Stimulated activated naive B cell treated with anti-CD40 and anti-IgM and Interleukin-4, amounts not matched to agents 10 μg/mL and 1 μg/mL and 100 μg/mL, for 72 hours (primary cell): ENCODE results near the gene CCDC157.
"Not testable (repeated sequence)": the region's sequence is repeated elsewhere in the genome, so short reads cannot be mapped to it uniquely, and the experiment has no call there.

ENCODE experiments used
- ATAC-seq, 2 donors: fragments of 150-1000 bp; cut with Tn5 transposase; replicated peaks; 2 replicates each; pipeline ENCODE4 v1.10.0; 2021; ENCODE audit warnings: moderate library complexity in 1 of 2
- DNase-seq: peaks from one replicate; pipeline ENCODE4 v3.0.0; 2021
- H3K27ac Mint-ChIP-seq: one replicate; pipeline ENCODE4 v1.8.0; 2022; ENCODE audit warnings: mild to moderate bottlenecking, mixed read lengths
- H3K27me3 Mint-ChIP-seq, 2 donors: one replicate each; pipeline ENCODE4 v1.8.0; 2022; ENCODE audit warnings: mixed read lengths in 2 of 2
- H3K36me3 Mint-ChIP-seq, 2 donors: one replicate each; pipeline ENCODE4 v1.8.0; 2022; ENCODE audit warnings: mixed read lengths in 2 of 2, mild to moderate bottlenecking in 1 of 2
- H3K4me1 Mint-ChIP-seq, 2 donors: one replicate each; pipeline ENCODE4 v1.8.0; 2022; ENCODE audit warnings: mixed read lengths in 2 of 2, mild to moderate bottlenecking in 1 of 2
- H3K4me3 Mint-ChIP-seq, 2 donors: one replicate each; pipeline ENCODE4 v1.8.0; 2022; ENCODE audit warnings: mild to moderate bottlenecking in 2 of 2, mixed read lengths in 2 of 2, moderate library complexity in 1 of 2
- H3K9me3 Mint-ChIP-seq, 2 donors: one replicate each; pipeline ENCODE4 v1.8.0; 2022; ENCODE audit warnings: mixed read lengths in 2 of 2, mild to moderate bottlenecking in 1 of 2

CCDC157 gene

DNA sequence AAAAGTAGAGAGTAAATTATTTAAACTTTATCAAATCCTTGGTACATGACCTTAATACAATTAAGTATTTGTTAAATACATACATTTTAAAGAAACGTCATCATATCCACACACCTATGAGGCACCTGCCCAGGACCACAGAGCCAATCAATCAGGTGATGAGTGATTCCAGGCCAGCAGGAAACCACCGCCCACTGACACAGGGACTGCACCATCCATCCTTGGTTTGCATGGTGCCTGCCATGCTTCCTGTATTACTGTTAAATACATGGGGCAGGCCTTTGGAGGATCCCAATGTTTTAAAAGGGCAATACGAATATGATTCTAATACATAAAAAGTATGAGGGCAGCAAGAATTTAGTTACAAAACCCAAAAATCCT is 23.1 kb upstream of the CCDC157 start:
- ATAC-seq (no peak), DNase-seq (no peak)
- Mint-ChIP-seq H3K27me3 (no peaks in the 10 kb centered on the region), H3K9me3 (no peaks in the 10 kb centered on the region), H3K4me1 (peaks cover 21 to 37% of the 10 kb centered on the region in 2 donors), H3K4me3 (no peak overlapping the region), H3K27ac (peak overlapping the region; percentile 78), H3K36me3 (peaks cover 53 to 68% of the 10 kb centered on the region in 2 donors)

DNA sequence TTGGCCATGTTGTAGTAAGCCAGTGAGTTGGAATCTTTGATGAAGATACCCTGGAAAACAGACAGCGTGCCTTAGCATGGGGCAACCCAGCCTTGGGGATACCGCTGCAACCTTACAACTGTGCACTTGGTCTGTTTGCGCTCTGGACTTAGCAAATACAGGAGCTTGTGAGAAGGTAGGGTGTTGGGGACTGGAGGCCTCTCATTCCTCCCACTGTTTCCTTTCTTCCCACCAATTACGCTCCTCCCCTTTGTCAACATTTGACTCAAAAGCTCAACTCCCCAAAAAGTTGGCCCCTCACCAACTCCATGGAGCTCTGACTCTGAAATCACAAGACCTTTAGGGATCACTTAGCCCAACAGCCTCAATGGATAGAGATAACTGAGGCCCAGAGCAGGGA is 22.2 kb upstream of the CCDC157 start:
- Mint-ChIP-seq H3K27ac (peak overlapping the region; percentile 89), H3K4me1 (peaks cover 21 to 37% of the 10 kb centered on the region in 2 donors), H3K36me3 (peaks cover 61 to 78% of the 10 kb centered on the region in 2 donors), H3K27me3 (no peaks in the 10 kb centered on the region), H3K4me3 (no peak overlapping the region), H3K9me3 (no peaks in the 10 kb centered on the region)
- DNase-seq (no peak), ATAC-seq (no peak)

DNA sequence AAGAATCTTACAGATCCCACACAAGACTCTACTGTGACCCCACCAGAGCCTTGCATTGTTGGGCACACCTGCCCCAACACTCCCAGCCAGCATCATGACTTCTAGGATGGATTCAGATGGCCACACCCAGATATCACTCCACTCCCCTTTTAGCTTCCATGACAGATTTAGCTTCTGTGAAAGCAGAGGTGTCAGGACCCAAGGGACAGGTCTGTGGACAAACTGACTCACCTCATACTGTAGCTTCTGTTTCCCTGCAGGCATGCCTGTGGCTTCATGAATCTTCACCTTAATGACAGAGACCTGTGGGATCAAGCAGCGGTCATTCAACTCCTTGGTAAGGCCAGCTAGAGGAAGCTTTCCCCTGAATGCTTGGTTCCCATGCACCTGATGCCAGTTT is 21.6 kb upstream of the CCDC157 start:
- DNase-seq (peak; percentile 27), ATAC-seq (peak; percentile 77 to 88)
- Mint-ChIP-seq H3K27me3 (no peaks in the 10 kb centered on the region), H3K4me1 (peaks cover 21 to 37% of the 10 kb centered on the region in 2 donors), H3K27ac (peak overlapping the region; percentile 75), H3K9me3 (no peaks in the 10 kb centered on the region), H3K36me3 (peaks cover 62 to 76% of the 10 kb centered on the region in 2 donors), H3K4me3 (no peak overlapping the region)

DNA sequence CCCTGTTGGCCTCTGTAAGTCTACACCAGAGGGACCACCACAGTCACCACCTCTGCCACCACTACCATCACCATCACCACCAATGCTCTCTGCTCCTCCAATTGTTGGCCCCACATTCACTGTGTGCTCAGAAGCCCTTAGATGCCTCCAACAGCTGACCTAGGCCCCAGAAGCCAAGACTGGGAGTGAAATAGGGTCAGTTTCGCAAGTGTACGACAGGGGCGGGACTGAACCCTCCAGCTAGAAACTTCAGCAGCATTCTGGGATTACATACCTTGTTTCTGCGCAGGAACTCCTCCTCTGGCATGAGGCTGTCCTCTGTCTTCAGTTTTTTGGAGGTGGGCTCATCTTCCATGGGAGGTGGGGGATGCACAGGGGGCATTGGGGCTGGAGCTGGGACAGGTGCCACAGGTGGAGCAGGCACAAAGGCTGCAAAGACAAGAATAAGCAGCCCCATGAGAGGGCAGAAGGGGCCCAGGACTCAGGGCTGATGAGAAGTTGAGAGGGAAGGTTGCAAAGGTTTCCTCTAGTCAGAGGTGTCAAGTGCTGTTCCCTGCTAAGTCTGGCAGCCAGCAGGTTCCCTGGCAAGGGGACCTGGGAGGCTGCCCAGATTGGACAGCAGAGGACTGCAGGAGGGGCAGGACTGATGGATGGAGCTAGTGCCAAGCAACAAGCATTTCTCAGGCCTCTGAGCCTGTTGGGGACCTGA is 19.9 kb upstream of the CCDC157 start:
- ATAC-seq, result no peak
- no peak for DNase-seq
- H3K4me3 Mint-ChIP-seq, result no peak overlapping the region
- peaks cover 62 to 79% of the 10 kb centered on the region in 2 donors for H3K36me3 Mint-ChIP-seq
- H3K27me3 Mint-ChIP-seq, result no peaks in the 10 kb centered on the region
- H3K9me3 Mint-ChIP-seq, result no peaks in the 10 kb centered on the region
- H3K27ac Mint-ChIP-seq, result peak overlapping the region; percentile 33
- peaks cover 21 to 37% of the 10 kb centered on the region in 2 donors for H3K4me1 Mint-ChIP-seq

DNA sequence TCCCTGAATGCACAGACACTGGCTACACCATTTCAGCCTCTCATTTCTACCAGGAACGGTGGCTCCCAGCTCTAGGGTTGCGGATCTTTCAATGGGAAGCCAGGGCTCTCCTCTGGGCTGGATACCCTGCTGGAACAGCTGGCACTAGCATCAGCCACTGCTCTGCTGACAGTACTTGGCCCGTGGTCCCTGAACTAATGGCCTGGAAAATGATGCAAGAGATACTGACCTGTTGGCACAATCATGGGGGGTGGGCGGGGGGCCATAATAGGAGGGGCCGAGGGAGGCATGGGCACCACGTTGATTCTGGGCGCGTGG is 19.4 kb upstream of the CCDC157 start:
- H3K4me1 Mint-ChIP-seq, result peaks cover 21 to 37% of the 10 kb centered on the region in 2 donors
- peaks cover 65 to 84% of the 10 kb centered on the region in 2 donors for H3K36me3 Mint-ChIP-seq
- no peak overlapping the region for H3K27ac Mint-ChIP-seq
- no peak overlapping the region for H3K4me3 Mint-ChIP-seq
- no peaks in the 10 kb centered on the region for H3K9me3 Mint-ChIP-seq
- ATAC-seq (no peak), DNase-seq (no peak)
- H3K27me3 Mint-ChIP-seq, result no peaks in the 10 kb centered on the region

DNA sequence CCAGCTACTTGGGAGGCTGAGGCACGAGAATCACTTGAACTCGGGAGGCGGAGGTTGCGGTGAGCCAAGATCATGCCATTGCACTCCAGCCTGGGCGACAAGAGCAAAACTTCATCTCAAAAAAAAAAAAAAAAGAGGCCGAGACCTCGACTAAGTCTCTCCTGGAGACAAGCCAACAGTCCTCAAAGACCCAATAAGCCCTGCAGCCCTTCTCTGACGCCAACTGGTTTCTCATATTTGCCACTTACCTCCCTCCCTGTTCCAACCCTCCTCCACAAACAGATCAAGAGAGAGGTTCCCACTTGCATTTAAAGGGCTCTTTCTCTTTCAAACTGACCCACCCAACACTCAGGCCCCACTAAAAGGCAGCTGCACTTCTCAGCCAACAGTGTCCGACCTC is 18.5 kb upstream of the CCDC157 start:
- H3K4me3 Mint-ChIP-seq, DNase-seq, H3K27me3 Mint-ChIP-seq, H3K9me3 Mint-ChIP-seq, ATAC-seq, H3K27ac Mint-ChIP-seq: not testable (repeated sequence)
- Mint-ChIP-seq H3K36me3 (peaks cover 69 to 83% of the 10 kb centered on the region in 2 donors), H3K4me1 (peaks cover 21 to 37% of the 10 kb centered on the region in 2 donors)

DNA sequence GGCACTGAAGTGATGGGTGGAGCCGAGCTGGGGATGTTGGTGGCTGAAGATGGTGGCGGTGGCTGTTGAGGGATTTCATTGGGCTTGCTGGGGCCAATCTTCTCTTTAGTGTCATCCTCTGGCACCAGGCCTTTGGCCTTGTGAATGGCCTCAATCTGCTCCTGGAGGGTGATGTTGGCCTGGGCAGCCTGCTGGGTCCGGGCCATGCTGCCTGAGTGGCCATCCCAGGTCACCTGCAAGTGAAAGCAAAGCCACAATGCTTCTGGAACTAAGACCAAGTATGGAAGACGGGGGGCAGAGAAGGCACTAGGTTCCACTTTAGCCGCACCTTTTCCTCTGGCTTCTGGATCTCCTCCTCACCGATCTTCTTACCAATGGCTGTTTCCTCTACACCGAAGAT is 18.0 kb upstream of the CCDC157 start:
- Mint-ChIP-seq H3K27ac (peak overlapping the region; percentile 59), H3K36me3 (peaks cover 71 to 83% of the 10 kb centered on the region in 2 donors), H3K4me3 (no peak overlapping the region), H3K27me3 (no peaks in the 10 kb centered on the region), H3K9me3 (no peaks in the 10 kb centered on the region), H3K4me1 (peaks cover 19 to 37% of the 10 kb centered on the region in 2 donors)
- no peak for DNase-seq
- ATAC-seq, result no peak

DNA sequence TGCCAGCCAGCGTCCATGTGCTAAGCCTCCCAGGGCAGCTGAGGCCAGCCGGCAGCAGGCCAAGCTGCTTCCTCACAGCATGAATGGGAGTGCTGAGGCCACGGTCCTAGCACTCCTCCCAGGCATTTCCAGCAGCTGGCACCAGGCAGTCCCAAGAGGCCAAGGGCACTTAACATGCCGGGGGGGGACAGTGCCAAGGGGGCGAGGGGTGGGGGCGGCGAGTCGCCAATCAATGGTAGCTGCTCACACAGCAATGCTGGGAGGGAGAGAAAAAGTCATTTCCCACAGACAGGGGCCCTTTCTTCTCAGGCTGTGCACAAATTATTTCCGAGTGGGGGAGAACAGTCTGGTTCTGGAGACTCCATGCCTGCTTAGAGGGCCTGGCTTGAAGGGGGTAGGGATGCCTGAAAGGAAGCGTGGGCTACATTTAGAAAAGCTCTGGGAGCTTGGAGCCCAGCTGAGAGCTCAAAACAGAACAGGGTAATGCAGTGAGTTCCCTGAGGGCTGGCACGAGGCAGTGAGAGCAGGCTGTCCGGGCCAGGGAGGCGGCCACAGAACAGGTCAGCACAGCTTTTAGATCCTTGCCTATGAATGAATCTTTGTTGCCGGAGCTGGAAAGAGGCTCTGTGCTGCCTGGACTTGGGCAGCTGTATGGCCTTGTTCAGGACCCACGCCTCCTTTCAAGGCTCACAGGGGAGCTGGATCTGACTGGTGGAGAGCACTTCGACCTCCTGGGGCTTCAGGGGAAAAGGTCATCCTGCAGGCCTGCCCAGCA is 15.7 kb upstream of the CCDC157 start:
- no peaks in the 10 kb centered on the region for H3K27me3 Mint-ChIP-seq
- H3K9me3 Mint-ChIP-seq, result no peaks in the 10 kb centered on the region
- DNase-seq (no peak), ATAC-seq (no peak)
- peaks cover 4 to 20% of the 10 kb centered on the region in 2 donors for H3K4me1 Mint-ChIP-seq
- H3K27ac Mint-ChIP-seq, result no peak overlapping the region
- no peak overlapping the region for H3K4me3 Mint-ChIP-seq
- peaks cover 57 to 76% of the 10 kb centered on the region in 2 donors for H3K36me3 Mint-ChIP-seq

DNA sequence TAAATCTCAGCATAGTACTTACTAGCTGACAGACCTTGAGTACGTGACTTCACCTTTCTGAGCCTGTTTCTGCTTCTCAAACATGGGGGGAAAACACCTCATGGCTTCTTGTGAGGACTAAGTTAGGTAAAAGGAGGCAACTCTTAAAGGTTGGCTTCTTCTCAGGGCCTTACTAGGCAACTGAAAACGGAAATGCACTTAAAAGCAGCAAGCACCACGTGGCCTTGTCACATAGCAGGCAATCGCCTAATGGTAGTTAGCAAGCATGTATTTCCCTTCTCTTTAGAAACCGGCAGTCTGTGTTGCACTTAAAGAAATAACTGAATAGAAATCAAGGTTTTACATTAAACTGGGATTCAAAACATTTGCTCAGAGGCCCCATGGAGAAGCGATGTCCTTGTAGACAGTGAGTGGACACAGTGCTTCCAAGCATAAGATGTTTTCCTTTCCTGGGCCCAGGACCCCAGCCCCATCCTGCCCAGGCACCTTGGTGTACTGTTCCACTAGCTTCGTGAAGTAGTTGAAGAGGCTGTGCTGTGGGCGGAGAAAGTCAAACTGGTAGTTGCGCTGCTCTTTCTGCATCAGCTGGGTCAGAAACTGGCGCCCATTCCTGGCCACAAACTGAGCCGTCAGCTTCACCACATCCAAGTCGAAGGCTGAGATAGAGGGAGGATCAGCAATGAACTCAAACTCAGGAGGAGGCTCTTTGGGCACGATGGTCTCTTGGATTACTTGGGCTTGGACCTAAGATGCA is 12.2 kb upstream of the CCDC157 start:
- peaks cover 15 to 25% of the 10 kb centered on the region in 2 donors for H3K4me1 Mint-ChIP-seq
- H3K4me3 Mint-ChIP-seq, result no peak overlapping the region
- H3K36me3 Mint-ChIP-seq, result peaks cover 39 to 61% of the 10 kb centered on the region in 2 donors
- DNase-seq (no peak), ATAC-seq (no peak)
- no peaks in the 10 kb centered on the region for H3K27me3 Mint-ChIP-seq
- H3K27ac Mint-ChIP-seq, result no peak overlapping the region
- H3K9me3 Mint-ChIP-seq, result no peaks in the 10 kb centered on the region

DNA sequence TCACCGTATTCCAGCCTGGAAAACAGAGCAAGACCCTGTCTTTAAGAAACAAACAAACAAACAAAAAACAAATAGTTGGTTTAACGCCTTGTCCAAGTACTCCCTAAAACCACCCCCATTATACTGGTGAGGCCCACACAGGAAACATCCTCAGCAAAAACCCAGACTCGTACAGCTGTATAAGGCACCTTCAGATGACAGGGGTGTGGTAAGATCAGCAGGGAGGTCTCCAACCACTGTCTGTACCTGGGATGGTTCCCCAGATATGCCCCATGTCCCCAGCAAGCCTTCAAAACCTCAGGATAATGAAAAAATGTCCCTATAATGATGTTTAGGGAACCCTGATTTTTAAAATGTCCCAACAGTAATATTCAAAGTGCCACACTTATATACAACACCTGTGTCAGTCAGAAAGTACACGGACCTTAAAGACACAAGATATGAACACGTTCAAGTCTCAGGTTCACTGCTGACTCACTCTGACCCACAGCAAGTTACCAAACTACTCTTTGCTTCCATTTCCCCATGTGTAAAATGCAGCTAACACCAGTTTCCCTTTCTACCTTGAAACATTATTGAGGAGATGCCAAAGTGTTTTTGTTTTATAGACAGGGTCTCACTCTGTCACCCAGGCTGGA is 9.4 kb upstream of the CCDC157 start:
- no peak for DNase-seq
- ATAC-seq, result peak; percentile 61 to 86
- peak overlapping the region; percentile 88 for H3K27ac Mint-ChIP-seq
- peaks cover 33 to 62% of the 10 kb centered on the region in 2 donors for H3K36me3 Mint-ChIP-seq
- no peaks in the 10 kb centered on the region for H3K27me3 Mint-ChIP-seq
- H3K9me3 Mint-ChIP-seq, result no peaks in the 10 kb centered on the region
- H3K4me1 Mint-ChIP-seq, result peaks cover 24 to 51% of the 10 kb centered on the region in 2 donors
- H3K4me3 Mint-ChIP-seq, result peak overlapping the region in 1 of 2 donors; percentile 25

DNA sequence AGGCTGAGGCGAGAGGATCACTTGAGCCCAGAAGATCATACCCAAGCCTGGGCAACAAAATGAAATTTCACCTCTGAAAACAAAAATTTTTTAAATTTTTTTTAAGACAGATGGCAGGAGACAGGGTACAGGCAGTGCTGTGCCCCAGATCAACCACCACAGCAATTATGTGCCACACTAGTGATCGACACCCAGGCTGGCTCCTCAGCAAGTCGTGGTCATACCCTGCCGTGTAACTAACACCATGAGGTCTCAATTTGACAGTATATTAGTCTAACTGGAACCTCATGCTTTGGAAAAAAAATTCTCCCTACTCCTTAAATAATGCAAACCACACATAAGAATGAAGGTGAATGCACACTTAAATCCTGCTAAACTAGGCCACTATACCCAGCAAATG is 8.4 kb upstream of the CCDC157 start:
- Mint-ChIP-seq H3K36me3 (peaks cover 28 to 60% of the 10 kb centered on the region in 2 donors), H3K9me3 (no peaks in the 10 kb centered on the region), H3K27me3 (no peaks in the 10 kb centered on the region), H3K4me3 (peak overlapping the region; percentile 50 to 55), H3K27ac (peak overlapping the region; percentile 93), H3K4me1 (peaks cover 27 to 51% of the 10 kb centered on the region in 2 donors)
- DNase-seq (no peak), ATAC-seq (peak in 1 of 2 donors; percentile 44)

DNA sequence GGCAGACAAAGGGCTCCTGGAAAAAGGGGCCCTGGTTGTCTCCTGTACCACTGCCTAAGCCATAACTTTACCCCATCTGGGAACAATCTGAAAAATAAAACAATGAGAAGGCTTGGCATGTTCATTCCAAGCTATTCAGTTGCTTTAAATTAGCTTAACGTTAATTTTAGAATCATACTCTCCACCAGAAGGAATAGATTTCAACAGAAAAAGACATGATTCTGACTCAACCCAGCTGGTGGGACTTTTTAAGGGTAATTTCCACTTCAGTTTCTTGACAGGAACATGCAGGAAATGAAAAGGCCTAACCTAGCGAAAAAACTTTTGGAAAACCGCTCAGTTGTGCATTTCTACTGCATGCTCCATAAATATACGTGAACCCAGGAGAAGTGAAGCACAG is 8.0 kb upstream of the CCDC157 start:
- peak; percentile 38 to 67 for ATAC-seq
- H3K36me3 Mint-ChIP-seq, result peaks cover 30 to 61% of the 10 kb centered on the region in 2 donors
- no peaks in the 10 kb centered on the region for H3K27me3 Mint-ChIP-seq

DNA sequence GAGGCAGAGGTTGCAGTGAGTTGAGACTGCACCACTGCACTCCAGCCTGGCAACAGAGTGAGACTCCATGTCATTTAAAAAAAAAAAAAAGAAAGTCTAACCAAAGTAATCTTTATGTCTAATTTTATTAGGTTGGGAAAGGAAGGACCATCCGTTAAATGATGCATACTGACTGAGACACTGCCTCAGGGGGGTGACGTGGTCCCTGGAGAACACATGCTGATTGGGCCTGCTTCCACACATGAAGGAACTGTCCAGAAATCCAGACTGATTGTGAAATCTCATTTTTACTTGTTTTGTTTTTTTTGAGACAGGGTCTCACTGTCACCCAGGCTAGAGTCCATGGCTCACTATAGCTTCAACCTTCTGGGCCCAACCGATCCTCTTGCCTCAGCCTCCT is 5.6 kb upstream of the CCDC157 start:
- Mint-ChIP-seq H3K36me3 (peaks cover 38 to 63% of the 10 kb centered on the region in 2 donors), H3K4me1 (peaks cover 48 to 79% of the 10 kb centered on the region in 2 donors), H3K4me3 (no peak overlapping the region), H3K9me3 (no peaks in the 10 kb centered on the region), H3K27me3 (no peaks in the 10 kb centered on the region), H3K27ac (peak overlapping the region; percentile 56)
- no peak for DNase-seq
- no peak for ATAC-seq

More for the DNA sequence above, 8.0 kb upstream of the CCDC157 start:
- Mint-ChIP-seq H3K4me1 (peaks cover 30 to 55% of the 10 kb centered on the region in 2 donors), H3K9me3 (no peaks in the 10 kb centered on the region), H3K4me3 (peak overlapping the region; percentile 50 to 55), H3K27ac (peak overlapping the region; percentile 93)
- DNase-seq, result no peak

DNA sequence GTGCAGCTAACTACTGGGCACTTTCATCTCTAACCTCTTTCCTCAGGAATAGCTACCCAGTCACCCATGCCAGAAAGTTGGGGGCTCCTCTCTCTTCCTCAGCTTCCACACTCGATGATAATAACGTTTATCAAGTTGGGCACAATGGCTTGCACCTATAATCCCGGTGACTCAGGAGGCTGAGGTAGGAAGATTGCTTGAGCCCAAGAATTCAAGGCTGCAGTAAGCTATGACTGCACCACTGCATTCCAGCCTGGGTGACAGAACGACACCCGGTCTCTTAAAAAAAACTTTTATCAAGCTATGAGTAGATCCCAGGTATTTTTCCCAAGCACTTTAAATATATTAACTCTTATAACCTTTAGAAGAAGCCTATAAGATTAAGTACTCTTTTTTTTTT is 2.2 kb upstream of the CCDC157 start:
- ATAC-seq (no peak), DNase-seq (no peak)
- peaks cover 27 to 47% of the 10 kb centered on the region in 2 donors for H3K36me3 Mint-ChIP-seq
- H3K4me1 Mint-ChIP-seq, result peaks cover 40 to 68% of the 10 kb centered on the region in 2 donors
- peak overlapping the region; percentile 53 for H3K27ac Mint-ChIP-seq
- no peaks in the 10 kb centered on the region for H3K9me3 Mint-ChIP-seq
- peak overlapping the region in 1 of 2 donors; percentile 47 for H3K4me3 Mint-ChIP-seq
- H3K27me3 Mint-ChIP-seq, result peaks cover 4 to 7% of the 10 kb centered on the region in 2 donors
